ENCODE results near the gene DMXL1.

Gene DMXL1

GRCh38 chr5:119048246-119048645, 22.6 kb upstream of the DMXL1 start:
- H3K4me3 ChIP-seq (ENCODE audit: low read depth, low read length) = no peak overlapping the region
- TF ChIP-seq CTCF (IDR thresholded peaks at IDR 0.05; ENCODE audit: borderline replicate concordance, insufficient read depth, low read depth, low read length) = no peak

DNA sequence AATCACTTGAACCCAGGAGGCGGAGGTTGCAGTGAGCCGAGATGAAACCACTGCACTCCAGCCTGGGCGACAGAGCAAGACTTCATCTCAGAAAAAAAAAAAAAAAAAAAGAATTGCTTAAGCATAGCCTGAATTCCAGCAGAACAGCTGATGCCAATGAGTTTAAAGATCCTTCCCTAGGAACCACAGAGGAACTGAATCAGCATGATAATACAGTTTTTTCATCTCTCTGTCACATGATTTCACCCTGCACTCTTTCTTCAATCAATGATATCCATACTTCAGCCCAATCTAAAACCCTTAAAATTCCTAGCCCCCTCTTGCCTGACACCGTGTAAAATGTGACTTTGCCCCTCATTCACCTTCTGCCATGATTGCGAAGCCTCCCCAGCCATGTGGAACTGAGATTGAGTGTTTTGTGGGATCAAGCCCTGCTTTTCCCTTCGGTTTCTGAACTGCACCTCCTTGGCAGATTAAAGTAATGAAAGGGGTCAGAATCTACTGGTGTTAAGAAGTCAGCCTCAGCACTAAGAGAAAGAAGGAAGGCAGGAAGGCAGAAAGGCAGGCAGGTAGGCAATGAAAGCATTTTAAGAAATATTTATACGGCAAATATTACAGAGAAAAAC, 20.9 kb upstream of the DMXL1 start:
- H3K4me3 ChIP-seq (ENCODE audit: low read depth, low read length) = no peak overlapping the region
- TF ChIP-seq CTCF (IDR thresholded peaks at IDR 0.05; ENCODE audit: borderline replicate concordance, insufficient read depth, low read depth, low read length) = no peak

GRCh38 chr5:119054101-119054500, 16.8 kb upstream of the DMXL1 start:
- TF ChIP-seq CTCF (IDR thresholded peaks at IDR 0.05; ENCODE audit: borderline replicate concordance, insufficient read depth, low read depth, low read length) = no peak
- H3K4me3 ChIP-seq (ENCODE audit: low read depth, low read length) = no peak overlapping the region

DNA sequence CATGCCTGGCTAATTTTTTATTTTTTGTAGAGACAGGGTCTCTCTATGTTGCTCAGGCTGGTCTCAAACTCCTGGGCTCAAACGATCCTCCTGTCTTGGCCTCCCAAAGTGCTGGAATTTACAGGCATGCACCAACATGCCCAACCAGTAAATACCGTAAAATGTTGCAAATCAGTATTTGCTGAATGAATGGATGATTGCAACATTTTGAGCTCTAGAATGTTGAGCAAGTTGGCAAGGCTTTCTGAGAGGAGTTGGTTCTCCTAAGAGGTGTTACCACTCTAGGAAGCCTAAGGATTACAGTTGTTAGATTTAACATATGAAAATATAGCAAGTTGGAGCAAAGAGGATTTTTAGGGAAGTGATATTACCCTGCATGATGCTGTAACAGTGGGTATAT, 15.6 kb upstream of the DMXL1 start:
- H3K4me3 ChIP-seq (ENCODE audit: low read depth, low read length) = no peak overlapping the region
- TF ChIP-seq CTCF (IDR thresholded peaks at IDR 0.05; ENCODE audit: borderline replicate concordance, insufficient read depth, low read depth, low read length) = no peak

GRCh38 chr5:119058979-119059529, 11.8 kb upstream of the DMXL1 start:
- no peak overlapping the region for H3K4me3 ChIP-seq (ENCODE audit: low read depth, low read length)
- TF ChIP-seq CTCF (IDR thresholded peaks at IDR 0.05; ENCODE audit: borderline replicate concordance, insufficient read depth, low read depth, low read length) = no peak

DNA sequence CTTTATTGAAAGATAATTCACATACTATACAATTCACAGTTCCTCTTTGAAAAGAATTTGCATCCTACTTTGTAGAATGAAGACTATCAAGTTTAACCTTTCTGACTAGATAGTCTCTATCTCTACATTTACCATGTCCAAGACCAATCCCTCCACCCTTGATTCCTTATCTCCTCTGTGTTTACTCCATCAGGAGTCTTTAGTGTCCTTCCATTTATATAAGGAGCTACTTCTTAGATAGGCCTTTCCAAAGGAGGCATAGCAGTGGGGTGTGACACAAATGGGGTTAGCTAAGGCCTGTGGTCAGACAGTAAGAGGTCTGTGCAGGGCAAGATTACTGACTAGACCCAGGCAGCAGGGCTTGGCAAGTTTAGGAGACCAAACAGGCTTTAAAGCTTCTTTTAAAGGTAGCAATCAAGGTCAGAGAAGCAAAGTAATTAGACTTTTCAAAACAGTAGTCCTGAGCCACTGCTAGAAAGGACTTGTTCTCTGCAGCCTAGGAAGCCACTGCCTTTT, 11.1 kb upstream of the DMXL1 start:
- TF ChIP-seq CTCF (IDR thresholded peaks at IDR 0.05; ENCODE audit: borderline replicate concordance, insufficient read depth, low read depth, low read length) = no peak
- H3K4me3 ChIP-seq (ENCODE audit: low read depth, low read length) = no peak overlapping the region
